Osteoblast (primary cell): ENCODE measurements around the gene USP48. TPM values are rescaled to one million over a fixed set of nuclear protein-coding genes. Genes with fewer than 3 reads are reported as not detected.

Experiments used
- DNase-seq: peaks from one replicate; pipeline ENCODE4 v3.0.0; 2011; ENCODE audit warnings: low spot score, mixed read lengths; ENCODE audit not compliant: insufficient read length; ENCODE audit errors: missing footprints
- H2AFZ ChIP-seq: 2 replicates; pipeline ENCODE4 v1.6.0; 2011; ENCODE audit warnings: mild to moderate bottlenecking, low read length
- H3K27ac ChIP-seq: 2 replicates; pipeline ENCODE4 v1.5.1; 2011; ENCODE audit warnings: mild to moderate bottlenecking, low read depth, low read length, moderate library complexity
- H3K27me3 ChIP-seq: 2 replicates; pipeline ENCODE4 v1.6.0; 2012; ENCODE audit warnings: mild to moderate bottlenecking, control low read depth, inconsistent platforms, low read length, moderate library complexity; ENCODE audit not compliant: insufficient read depth
- H3K36me3 ChIP-seq: 2 replicates; pipeline ENCODE4 v1.5.1; 2011; ENCODE audit warnings: mild to moderate bottlenecking, low read length, control low read depth, moderate library complexity; ENCODE audit not compliant: insufficient read depth
- H3K4me1 ChIP-seq: 2 replicates; pipeline ENCODE4 v1.5.1; 2011; ENCODE audit warnings: mild to moderate bottlenecking, low read length, control low read depth, moderate library complexity; ENCODE audit not compliant: insufficient read depth
- H3K4me2 ChIP-seq: 2 replicates; pipeline ENCODE4 v1.6.0; 2011; ENCODE audit warnings: mild to moderate bottlenecking, low read length; ENCODE audit not compliant: insufficient read depth
- H3K4me3 ChIP-seq: fragments of 200-600 bp; sonication (generic); 3 replicates; pipeline ENCODE4 v1.5.1; 2012; ENCODE audit warnings: mild to moderate bottlenecking, low read length, inconsistent platforms; ENCODE audit not compliant: insufficient read depth
- H3K79me2 ChIP-seq: 2 replicates; pipeline ENCODE4 v1.6.0; 2012; ENCODE audit warnings: mild to moderate bottlenecking, low read length, control low read depth, inconsistent platforms; ENCODE audit not compliant: insufficient read depth
- H3K9me3 ChIP-seq: 2 replicates; pipeline ENCODE4 v1.5.1; 2011; ENCODE audit warnings: low read depth, low read length, control low read depth
- H4K20me1 ChIP-seq: 2 replicates; pipeline ENCODE4 v1.6.0; 2012; ENCODE audit warnings: mild to moderate bottlenecking, low read length, control low read depth; ENCODE audit not compliant: insufficient read depth
- CTCF ChIP-seq: IDR thresholded peaks from 2 replicates; pipeline ENCODE4 v1.5.1; 2011; ENCODE audit warnings: mild to moderate bottlenecking, low read depth, low read length, moderate library complexity; ENCODE audit errors: extremely low read depth
- total RNA-seq: library from RNA; depleted of rRNA; stranded (reverse); fragments of >200 nt; gene quantifications from 2 replicates; pipeline ENCODE4 v1.2.3, GENCODE V29; 2012

Gene USP48
- total RNA-seq, 1 donor = 52.5 TPM

DNA sequence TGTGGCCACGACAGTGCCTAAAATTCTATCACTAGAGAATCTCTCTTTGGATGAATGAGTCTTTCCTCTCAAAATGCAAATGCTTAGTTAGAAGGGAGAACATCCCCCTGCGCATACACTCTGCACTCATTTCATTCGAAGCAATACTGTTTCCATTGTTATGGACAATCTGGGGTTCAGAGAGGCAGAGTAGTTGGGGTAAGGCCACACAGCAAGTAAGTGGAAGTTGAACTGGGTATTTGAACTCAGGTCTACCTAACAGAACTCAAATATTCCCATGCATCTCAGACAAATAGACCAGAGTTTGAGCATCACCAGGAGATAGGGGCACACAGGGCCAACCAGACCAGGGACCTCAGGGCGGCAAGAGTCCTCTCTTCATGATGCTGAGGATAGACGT lies 139.3 kb downstream of the USP48 start:
- no peak overlapping the region for H3K4me2 ChIP-seq
- no peaks in the 10 kb centered on the region for H3K9me3 ChIP-seq
- DNase-seq = no peak
- H4K20me1 ChIP-seq = peaks cover 3% of the 10 kb centered on the region
- H3K27me3 ChIP-seq = peaks cover 1% of the 10 kb centered on the region
- H3K4me1 ChIP-seq = no peaks in the 10 kb centered on the region
- no peak overlapping the region for H2AFZ ChIP-seq
- no peak for TF ChIP-seq CTCF
- no peak overlapping the region for H3K27ac ChIP-seq
- H3K36me3 ChIP-seq = no peaks in the 10 kb centered on the region
- no peak overlapping the region for H3K4me3 ChIP-seq
- H3K79me2 ChIP-seq = no peaks in the 10 kb centered on the region

DNA sequence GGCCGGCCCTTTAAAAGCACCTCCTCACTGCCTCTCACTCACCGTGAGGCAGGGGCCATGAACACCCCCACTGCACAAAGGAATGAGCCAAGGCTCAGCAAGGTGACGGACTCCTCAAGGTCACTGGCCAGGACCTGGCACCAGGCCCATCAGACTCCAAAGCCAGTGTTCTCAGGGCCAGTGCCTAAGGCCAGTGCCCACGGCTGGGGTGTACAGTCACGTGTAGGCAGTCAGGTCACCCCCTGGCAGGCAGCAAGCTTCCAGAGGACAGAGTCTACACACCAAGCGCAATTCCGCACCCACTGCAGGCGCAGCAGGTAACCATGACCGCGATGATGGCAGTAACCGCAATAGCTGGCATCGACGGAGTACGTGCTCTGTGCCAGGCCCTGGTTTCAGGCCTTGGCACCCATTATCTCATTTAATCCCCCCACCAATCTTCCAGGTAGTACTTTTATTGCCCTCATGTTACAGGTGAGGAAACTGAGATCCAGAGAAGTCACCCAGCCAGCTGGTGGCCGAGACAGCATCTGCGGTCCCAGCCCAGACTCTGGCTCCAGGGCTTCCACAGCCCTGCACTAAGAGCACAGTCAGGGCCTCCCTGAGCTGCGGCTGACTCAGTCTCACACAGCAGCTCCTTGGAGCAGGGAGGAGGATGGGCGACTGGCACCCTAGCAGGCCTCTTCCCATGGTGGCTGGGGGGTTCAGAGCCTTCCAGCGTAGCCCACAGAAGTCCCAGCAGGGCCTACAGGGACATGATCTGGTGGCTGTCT lies 140.8 kb downstream of the USP48 start:
- no peaks in the 10 kb centered on the region for H3K36me3 ChIP-seq
- no peaks in the 10 kb centered on the region for H3K79me2 ChIP-seq
- TF ChIP-seq CTCF = no peak
- H2AFZ ChIP-seq = no peak overlapping the region
- H3K27ac ChIP-seq = no peak overlapping the region
- H4K20me1 ChIP-seq = no peaks in the 10 kb centered on the region
- H3K9me3 ChIP-seq = no peaks in the 10 kb centered on the region
- H3K4me3 ChIP-seq = no peak overlapping the region
- no peaks in the 10 kb centered on the region for H3K4me1 ChIP-seq
- H3K4me2 ChIP-seq = no peak overlapping the region
- DNase-seq = no peak
- no peaks in the 10 kb centered on the region for H3K27me3 ChIP-seq

- Histone ChIP-seq H3K79me2 (no peaks in the 10 kb centered on the region), H3K27me3 (no peaks in the 10 kb centered on the region), H3K4me3 (no peak overlapping the region), H3K4me2 (no peak overlapping the region), H3K36me3 (no peaks in the 10 kb centered on the region), H3K9me3 (no peaks in the 10 kb centered on the region), H4K20me1 (no peaks in the 10 kb centered on the region), H3K27ac (no peak overlapping the region), H3K4me1 (no peaks in the 10 kb centered on the region), H2AFZ (no peak overlapping the region)
- no peak for TF ChIP-seq CTCF
- DNase-seq = no peak
These were observed 141.4 kb downstream of the USP48 start for GRCh38 chr1:21641537-21641936.

DNA sequence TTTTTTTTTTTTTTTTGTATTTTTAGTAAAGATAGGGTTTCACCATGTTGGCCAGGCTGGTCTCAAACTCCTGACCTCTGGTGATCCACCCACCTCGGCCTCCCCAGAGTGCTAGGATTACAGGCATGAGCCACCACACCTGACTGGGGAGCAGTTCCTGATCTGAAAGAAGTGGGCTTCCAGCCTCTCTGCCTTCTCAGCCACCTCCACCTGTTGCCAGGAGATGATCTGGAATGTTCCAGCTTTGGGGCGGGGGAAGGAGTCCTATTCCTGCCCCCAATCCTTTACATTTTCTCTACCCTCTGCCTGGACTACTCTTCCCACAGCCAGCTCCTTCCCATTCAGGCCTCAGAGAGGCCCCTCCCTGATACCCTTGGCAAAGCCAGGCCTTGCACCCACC lies 141.9 kb downstream of the USP48 start:
- no peak overlapping the region for H3K27ac ChIP-seq
- TF ChIP-seq CTCF = no peak
- no peak for DNase-seq

More for the DNA sequence above, 141.9 kb downstream of the USP48 start:
- H3K4me3 ChIP-seq = no peak overlapping the region
- H3K4me2 ChIP-seq = no peak overlapping the region
- H3K27me3 ChIP-seq = peaks cover 1% of the 10 kb centered on the region
- H4K20me1 ChIP-seq = no peaks in the 10 kb centered on the region
- no peaks in the 10 kb centered on the region for H3K4me1 ChIP-seq
- H3K36me3 ChIP-seq = no peaks in the 10 kb centered on the region
- no peaks in the 10 kb centered on the region for H3K9me3 ChIP-seq
- no peak overlapping the region for H2AFZ ChIP-seq
- H3K79me2 ChIP-seq = no peaks in the 10 kb centered on the region
